Activated CD8-positive, alpha-beta T cell treated with anti-CD3 and anti-CD28 coated beads for 36 hours (primary cell): ENCODE results near the gene FILIP1L. TPM values are rescaled to one million over a fixed set of nuclear protein-coding genes. Genes with fewer than 3 reads are reported as not detected.
"Not testable (repeated sequence)": the region's sequence is repeated elsewhere in the genome, so short reads cannot be mapped to it uniquely, and the experiment has no call there.

ENCODE experiments used
- ATAC-seq: fragments of 200-7000 bp; cut with Tn5 transposase; one replicate; pipeline ENCODE4 v1.10.0; 2021; ENCODE audit warnings: mild to moderate bottlenecking, moderate library complexity
- CTCF ChIA-PET: fragments of 350-600 bp; sonication (Branson Sonifier 250); formaldehyde crosslinking; loops from one replicate; lab custom pipeline; 2021; ENCODE audit warnings: antibody characterized with exemption; lab: Charles Lee
- POLR2A ChIA-PET: fragments of 350-600 bp; sonication (Branson Sonifier 250); formaldehyde crosslinking; loops from one replicate; lab custom pipeline; 2021; ENCODE audit warnings: antibody characterized with exemption; lab: Charles Lee
- DNase-seq: peaks from one replicate; pipeline ENCODE4 v3.0.0-alpha.2; 2020
- H3K27ac Mint-ChIP-seq: one replicate; pipeline ENCODE4 v1.8.0; 2021; ENCODE audit warnings: mild to moderate bottlenecking, mixed read lengths
- H3K27me3 Mint-ChIP-seq: one replicate; pipeline ENCODE4 v1.8.0; 2021; ENCODE audit warnings: mixed read lengths
- H3K36me3 Mint-ChIP-seq: one replicate; pipeline ENCODE4 v1.8.0; 2021; ENCODE audit warnings: low read depth, mixed read lengths
- H3K4me1 Mint-ChIP-seq: one replicate; pipeline ENCODE4 v1.8.0; 2021; ENCODE audit warnings: low read depth, mixed read lengths
- H3K4me3 Mint-ChIP-seq: one replicate; pipeline ENCODE4 v1.8.0; 2021; ENCODE audit warnings: mild to moderate bottlenecking, moderate library complexity, mixed read lengths
- H3K9me3 Mint-ChIP-seq: one replicate; pipeline ENCODE4 v1.8.0; 2021; ENCODE audit warnings: mixed read lengths
- CTCF ChIP-seq: fragments of 200-600 bp; IDR thresholded peaks from one replicate; pipeline ENCODE4 v1.8.0; 2022; ENCODE audit warnings: antibody characterized with exemption, mild to moderate bottlenecking
- intact Hi-C: fragments of 100-400 bp; cut with micrococcal nuclease; formaldehyde crosslinking; loops from one replicate; pipeline ENCODE4 v1.10.0; 2022
- total RNA-seq, 2 experiments: library from RNA; stranded (reverse); gene quantifications; one replicate each; pipeline ENCODE4 v1.2.3, GENCODE V29; 2021

Gene FILIP1L
- total RNA-seq, 2 experiments from 2014 or later, result 0.11 to 0.13 TPM

- Mint-ChIP-seq H3K36me3 (no peaks in the 10 kb centered on the region), H3K27me3 (no peaks in the 10 kb centered on the region), H3K27ac (no peak overlapping the region), H3K4me1 (no peaks in the 10 kb centered on the region), H3K9me3 (no peaks in the 10 kb centered on the region), H3K4me3 (no peak overlapping the region)
- no peak for TF ChIP-seq CTCF
- ATAC-seq, result peak; percentile 53
- ChIA-PET CTCF (interaction anchor here (4.0 kb wide), 1 partner anchor 8 kb away, joined by 16 read pairs; no protein-coding TSS in a partner anchor), POLR2A (no interaction called here)
- intact Hi-C loops, result no loop called here
- peak; percentile 21 for DNase-seq
These were observed 53.4 kb downstream of the FILIP1L start for GRCh38 chr3:100060685-100061484.

- CTCF ChIA-PET, result interaction anchor here (1.0 to 4.0 kb wide), 4 partner anchors 9 to 213 kb away, joined by 3 to 16 read pairs (median 4); no protein-coding TSS in a partner anchor
- POLR2A ChIA-PET, result no interaction called here
These were observed 54.8 kb downstream of the FILIP1L start for GRCh38 chr3:100059472-100059871.

GRCh38 chr3:100057716-100058575, 56.4 kb downstream of the FILIP1L start:
- H3K36me3 Mint-ChIP-seq, result no peaks in the 10 kb centered on the region
- ChIA-PET CTCF (interaction anchor here (1.7 to 4.0 kb wide), 3 partner anchors 11 to 196 kb away, joined by 4 to 16 read pairs (median 12); no protein-coding TSS in a partner anchor), POLR2A (no interaction called here)
- H3K27ac Mint-ChIP-seq, result no peak overlapping the region
- intact Hi-C loops, result no loop called here
- no peaks in the 10 kb centered on the region for H3K27me3 Mint-ChIP-seq
- DNase-seq, result no peak
- no peaks in the 10 kb centered on the region for H3K4me1 Mint-ChIP-seq
- H3K9me3 Mint-ChIP-seq, result no peaks in the 10 kb centered on the region
- no peak for ATAC-seq
- no peak overlapping the region for H3K4me3 Mint-ChIP-seq
- no peak for TF ChIP-seq CTCF

More at GRCh38 chr3:100059472-100059871, 54.8 kb downstream of the FILIP1L start:
- no peak overlapping the region for H3K4me3 Mint-ChIP-seq
- no peak for TF ChIP-seq CTCF
- intact Hi-C loops, result no loop called here
- ATAC-seq (no peak), DNase-seq (no peak)
- H3K27ac Mint-ChIP-seq, result no peak overlapping the region
- H3K9me3 Mint-ChIP-seq, result no peaks in the 10 kb centered on the region
- no peaks in the 10 kb centered on the region for H3K27me3 Mint-ChIP-seq
- H3K4me1 Mint-ChIP-seq, result no peaks in the 10 kb centered on the region
- no peaks in the 10 kb centered on the region for H3K36me3 Mint-ChIP-seq

- H3K27ac Mint-ChIP-seq, result no peak overlapping the region
- no peak overlapping the region for H3K4me3 Mint-ChIP-seq
- no peak for ATAC-seq
- no peaks in the 10 kb centered on the region for H3K9me3 Mint-ChIP-seq
- DNase-seq, result no peak
- CTCF ChIA-PET, result no interaction called here
- no peaks in the 10 kb centered on the region for H3K4me1 Mint-ChIP-seq
- POLR2A ChIA-PET, result no interaction called here
- TF ChIP-seq CTCF, result no peak
- H3K27me3 Mint-ChIP-seq, result no peaks in the 10 kb centered on the region
- intact Hi-C loops, result no loop called here
- H3K36me3 Mint-ChIP-seq, result peaks cover 1% of the 10 kb centered on the region
These were observed 60.2 kb downstream of the FILIP1L start for GRCh38 chr3:100053951-100054620.

- H3K27me3 Mint-ChIP-seq, POLR2A ChIA-PET, H3K9me3 Mint-ChIP-seq, DNase-seq, H3K36me3 Mint-ChIP-seq, ATAC-seq, H3K27ac Mint-ChIP-seq, intact Hi-C loops, CTCF ChIA-PET, H3K4me3 Mint-ChIP-seq: not testable (repeated sequence)
- peaks cover 14% of the 10 kb centered on the region for H3K4me1 Mint-ChIP-seq
These were observed 62.8 kb downstream of the FILIP1L start for GRCh38 chr3:100051513-100051912.
